HG03280 (cell line): ENCODE measurements around the gene TAMALIN.

Source experiments
- ATAC-seq: cut with Tn5 transposase; IDR thresholded peaks from one replicate; pipeline ENCODE4 v1.9.1; 2021; ENCODE audit warnings: mild to moderate bottlenecking, moderate library complexity; ENCODE audit not compliant: unreplicated experiment

Gene TAMALIN

DNA sequence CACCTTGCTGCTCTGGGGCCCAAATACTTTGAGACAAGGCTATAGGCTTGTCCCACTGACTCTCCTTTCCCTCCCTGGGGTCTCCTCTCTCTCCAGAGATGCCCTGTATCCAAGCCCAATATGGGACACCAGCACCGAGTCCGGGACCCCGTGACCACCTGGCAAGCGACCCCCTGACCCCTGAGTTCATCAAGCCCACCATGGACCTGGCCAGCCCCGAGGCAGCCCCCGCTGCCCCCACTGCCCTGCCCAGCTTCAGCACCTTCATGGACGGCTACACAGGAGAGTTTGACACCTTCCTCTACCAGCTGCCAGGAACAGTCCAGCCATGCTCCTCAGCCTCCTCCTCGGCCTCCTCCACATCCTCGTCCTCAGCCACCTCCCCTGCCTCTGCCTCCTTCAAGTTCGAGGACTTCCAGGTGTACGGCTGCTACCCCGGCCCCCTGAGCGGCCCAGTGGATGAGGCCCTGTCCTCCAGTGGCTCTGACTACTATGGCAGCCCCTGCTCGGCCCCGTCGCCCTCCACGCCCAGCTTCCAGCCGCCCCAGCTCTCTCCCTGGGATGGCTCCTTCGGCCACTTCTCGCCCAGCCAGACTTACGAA, 47.6 kb downstream of the TAMALIN start:
- ATAC-seq = no peak

DNA sequence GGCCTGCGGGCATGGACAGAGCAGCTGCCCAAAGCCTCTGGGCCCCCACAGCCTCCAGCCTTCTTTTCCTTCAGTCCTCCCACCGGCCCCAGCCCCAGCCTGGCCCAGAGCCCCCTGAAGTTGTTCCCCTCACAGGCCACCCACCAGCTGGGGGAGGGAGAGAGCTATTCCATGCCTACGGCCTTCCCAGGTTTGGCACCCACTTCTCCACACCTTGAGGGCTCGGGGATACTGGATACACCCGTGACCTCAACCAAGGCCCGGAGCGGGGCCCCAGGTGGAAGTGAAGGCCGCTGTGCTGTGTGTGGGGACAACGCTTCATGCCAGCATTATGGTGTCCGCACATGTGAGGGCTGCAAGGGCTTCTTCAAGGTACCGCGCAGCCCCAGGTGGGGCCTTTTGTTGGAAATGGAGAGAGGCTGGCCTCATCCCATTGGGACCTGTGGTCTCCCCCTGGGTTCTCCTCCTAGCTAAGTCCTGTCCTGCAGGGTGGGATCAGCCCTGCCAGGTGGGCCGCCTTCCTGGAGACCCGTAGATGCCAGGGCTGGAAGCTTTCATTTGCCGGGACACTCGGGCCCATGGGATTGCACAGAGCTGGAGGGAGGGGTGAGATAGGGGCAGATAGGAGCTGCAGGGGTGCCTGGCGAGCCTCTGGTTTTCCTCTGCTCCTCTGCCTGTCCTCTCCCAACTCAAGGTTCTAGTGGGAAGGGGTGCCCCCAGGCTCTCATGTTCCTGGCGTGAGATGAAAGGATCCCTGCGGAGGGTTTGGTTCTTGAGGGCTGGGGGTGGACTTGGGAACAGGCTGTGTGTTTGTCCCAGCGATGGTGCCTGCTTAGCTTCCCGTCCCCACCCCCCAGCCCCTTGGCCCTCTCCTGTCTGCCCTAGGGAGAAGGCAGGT, 48.3 kb downstream of the TAMALIN start:
- no peak for ATAC-seq

DNA sequence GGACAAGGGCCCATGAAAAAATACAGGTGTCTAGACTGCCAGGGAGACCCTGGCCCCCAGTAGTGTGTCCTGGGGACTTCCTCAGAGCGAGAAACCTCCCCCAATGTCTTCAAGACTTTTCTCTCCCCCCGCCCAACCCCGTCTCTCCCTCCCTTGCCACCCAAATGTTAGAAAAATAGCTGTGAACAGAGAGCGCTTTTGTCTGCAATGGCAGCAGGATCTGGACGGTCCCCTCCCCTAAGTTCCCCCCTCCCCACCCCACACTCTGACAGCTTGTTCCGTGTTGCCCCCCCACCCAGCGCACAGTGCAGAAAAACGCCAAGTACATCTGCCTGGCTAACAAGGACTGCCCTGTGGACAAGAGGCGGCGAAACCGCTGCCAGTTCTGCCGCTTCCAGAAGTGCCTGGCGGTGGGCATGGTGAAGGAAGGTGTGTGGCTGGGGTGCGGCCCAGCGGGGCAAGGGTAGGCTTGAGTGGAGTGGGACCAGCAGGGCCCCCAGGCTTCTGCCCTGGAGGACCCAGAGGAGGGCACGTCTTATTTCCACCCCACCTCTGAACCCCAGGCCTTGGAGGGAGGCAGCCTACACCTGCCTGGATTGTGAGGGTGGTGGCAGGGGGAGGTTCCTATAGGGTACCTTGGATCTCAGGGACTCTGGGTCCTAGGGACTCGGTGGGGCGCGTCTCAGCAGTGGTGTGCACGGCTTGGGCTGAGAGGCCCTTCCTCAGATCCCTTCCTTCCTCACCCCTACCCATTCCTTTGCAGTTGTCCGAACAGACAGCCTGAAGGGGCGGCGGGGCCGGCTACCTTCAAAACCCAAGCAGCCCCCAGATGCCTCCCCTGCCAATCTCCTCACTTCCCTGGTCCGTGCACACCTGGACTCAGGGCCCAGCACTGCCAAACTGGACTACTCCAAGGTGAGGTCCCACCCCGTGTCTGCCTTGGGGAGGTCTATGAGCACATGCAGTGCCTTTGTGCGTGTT, 49.3 kb downstream of the TAMALIN start:
- no peak for ATAC-seq

DNA sequence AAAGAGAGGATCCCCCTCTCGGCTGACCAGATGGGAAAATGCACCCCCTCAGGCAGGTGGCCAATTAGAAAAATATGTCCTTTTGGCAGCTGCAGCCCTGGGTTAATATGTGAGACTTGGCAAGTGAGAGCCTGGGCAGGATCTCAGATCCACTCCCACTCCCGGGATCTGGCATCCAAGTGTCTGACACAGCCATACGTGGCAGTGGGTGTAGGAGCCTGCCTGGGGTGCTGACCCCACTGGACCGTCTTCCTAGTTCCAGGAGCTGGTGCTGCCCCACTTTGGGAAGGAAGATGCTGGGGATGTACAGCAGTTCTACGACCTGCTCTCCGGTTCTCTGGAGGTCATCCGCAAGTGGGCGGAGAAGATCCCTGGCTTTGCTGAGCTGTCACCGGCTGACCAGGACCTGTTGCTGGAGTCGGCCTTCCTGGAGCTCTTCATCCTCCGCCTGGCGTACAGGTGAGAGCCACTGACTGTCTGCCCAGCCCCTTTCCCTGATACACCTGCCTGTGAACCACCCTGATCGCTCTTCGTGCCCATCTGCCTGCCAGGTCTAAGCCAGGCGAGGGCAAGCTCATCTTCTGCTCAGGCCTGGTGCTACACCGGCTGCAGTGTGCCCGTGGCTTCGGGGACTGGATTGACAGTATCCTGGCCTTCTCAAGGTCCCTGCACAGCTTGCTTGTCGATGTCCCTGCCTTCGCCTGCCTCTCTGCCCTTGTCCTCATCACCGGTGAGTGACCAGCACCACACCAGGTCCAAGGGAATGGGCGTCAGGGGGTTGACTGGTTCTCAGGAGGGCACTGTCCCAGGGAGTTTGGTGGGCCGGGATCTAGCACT, 50.3 kb downstream of the TAMALIN start:
- ATAC-seq = no peak

DNA sequence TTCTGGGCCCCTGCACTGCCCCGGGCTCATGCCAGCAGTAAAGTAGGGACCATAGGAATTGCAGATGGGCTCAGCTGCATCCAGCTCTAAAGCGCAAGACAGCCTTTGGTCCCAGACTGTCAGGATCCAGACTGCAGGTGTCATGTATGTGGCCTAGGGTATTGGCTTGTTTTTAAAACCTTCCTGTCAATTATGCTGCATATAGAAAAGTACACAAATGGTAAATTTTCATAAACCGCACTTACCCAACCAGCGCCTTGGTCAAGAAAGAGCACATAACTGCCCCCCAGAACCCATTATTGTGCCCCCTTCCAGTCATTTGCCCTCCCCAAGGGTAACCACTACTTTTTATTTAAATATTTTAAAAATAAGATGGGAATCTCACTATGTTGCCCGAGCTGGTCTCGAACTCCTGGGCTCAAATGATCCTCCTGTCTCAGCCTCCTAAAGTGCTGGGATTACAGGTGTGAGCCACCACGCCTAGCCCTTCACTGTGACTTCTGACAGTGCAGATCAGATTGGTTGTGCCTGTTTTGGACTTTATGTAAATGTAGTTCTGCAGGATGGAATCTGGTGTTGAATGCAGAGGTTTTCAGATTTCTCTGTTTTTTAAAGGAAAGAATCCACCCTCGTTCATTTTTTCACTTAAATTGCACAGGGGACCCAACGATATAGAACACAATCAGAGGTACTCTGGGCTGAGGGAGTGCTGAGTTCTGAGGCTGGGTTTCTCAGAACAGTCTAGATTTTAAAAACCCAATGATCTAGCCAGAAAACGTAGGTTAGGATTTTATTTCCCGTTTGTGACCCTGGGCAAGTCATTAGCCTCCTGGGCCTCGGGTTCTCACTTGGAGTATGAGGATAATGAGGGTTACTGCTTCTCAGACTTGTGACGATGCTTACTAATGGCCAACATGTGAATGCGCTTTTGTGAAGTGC, 51.2 kb downstream of the TAMALIN start:
- no peak for ATAC-seq

DNA sequence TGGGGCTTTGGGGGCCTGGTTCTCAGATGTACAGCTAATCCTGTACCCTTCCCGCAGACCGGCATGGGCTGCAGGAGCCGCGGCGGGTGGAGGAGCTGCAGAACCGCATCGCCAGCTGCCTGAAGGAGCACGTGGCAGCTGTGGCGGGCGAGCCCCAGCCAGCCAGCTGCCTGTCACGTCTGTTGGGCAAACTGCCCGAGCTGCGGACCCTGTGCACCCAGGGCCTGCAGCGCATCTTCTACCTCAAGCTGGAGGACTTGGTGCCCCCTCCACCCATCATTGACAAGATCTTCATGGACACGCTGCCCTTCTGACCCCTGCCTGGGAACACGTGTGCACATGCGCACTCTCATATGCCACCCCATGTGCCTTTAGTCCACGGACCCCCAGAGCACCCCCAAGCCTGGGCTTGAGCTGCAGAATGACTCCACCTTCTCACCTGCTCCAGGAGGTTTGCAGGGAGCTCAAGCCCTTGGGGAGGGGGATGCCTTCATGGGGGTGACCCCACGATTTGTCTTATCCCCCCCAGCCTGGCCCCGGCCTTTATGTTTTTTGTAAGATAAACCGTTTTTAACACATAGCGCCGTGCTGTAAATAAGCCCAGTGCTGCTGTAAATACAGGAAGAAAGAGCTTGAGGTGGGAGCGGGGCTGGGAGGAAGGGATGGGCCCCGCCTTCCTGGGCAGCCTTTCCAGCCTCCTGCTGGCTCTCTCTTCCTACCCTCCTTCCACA, 52.0 kb downstream of the TAMALIN start:
- ATAC-seq = no peak

DNA sequence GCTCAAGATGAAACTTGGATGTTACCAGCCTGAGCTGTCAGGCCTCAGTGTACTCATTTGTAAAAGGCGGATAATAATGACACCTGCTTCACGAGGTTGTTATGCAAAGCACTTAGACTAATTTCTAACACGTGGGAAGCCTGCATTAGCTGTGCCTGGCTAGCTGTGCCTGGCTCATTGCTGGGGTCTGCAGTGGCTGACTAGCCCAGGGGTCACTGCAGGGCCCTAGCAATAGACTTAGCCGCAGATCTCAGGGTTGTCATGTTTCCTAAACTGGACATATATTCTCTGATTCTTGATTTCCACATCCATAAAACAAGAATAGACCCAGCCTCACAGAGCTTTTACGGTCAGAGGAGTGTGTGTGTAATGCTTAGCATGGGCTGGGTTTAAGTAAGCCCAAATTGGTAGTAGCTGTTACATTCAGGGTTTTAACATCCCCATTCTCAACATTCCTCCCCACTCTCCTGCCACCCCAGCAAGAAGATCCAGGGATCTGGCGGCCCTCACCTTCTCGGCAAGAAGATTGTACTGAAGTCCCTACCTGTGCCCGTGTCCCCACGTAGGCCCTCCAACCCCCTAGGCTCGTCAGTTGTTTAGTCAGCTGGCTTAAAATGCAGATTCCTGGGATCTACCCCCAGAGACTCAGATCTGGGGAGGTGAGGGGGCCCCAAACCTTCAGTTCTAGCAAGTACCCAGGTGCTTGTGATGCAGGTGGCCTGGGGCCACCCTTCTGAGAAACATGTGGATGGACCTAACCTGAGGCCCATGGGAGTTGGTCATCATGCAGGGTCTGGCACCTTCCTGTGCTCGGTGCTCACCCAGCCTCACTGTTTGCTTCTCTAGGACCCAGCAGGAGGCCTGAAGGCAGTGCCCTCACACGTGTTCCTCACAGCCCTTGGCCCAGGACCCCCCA, 53.1 kb downstream of the TAMALIN start:
- ATAC-seq = no peak

DNA sequence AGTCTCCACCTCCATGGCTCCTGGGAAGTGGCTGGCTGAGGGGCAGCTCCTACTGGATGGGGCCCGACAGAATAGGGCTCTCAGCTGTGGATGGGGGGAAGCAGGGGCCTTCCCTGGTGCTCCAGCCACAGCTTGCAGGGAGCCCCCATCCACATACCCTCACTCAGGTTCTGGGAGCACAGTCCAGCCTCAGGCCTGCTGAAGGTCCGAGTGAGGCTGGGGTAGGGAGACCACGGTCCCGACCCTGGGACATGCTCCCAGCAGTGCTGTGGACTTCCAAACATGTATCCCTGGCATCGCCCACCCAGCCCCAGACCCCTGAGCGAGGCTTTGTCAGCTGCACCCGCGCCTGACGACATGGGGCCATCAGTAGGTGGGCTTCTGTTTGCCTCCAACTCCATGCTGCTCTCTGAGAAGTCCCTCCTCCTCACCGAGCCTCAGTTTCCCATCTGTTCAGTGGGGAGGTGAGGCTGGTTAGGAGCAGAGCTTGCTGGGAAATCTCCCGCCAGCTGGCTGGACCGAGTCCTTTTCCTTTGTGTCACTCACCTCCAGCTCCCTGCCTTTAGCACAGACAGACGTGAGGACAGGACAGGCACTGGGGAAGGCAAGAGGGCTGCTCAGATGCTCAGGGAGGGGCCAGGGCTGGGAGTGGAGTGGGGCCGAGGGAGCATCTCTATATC, 53.9 kb downstream of the TAMALIN start:
- no peak for ATAC-seq

DNA sequence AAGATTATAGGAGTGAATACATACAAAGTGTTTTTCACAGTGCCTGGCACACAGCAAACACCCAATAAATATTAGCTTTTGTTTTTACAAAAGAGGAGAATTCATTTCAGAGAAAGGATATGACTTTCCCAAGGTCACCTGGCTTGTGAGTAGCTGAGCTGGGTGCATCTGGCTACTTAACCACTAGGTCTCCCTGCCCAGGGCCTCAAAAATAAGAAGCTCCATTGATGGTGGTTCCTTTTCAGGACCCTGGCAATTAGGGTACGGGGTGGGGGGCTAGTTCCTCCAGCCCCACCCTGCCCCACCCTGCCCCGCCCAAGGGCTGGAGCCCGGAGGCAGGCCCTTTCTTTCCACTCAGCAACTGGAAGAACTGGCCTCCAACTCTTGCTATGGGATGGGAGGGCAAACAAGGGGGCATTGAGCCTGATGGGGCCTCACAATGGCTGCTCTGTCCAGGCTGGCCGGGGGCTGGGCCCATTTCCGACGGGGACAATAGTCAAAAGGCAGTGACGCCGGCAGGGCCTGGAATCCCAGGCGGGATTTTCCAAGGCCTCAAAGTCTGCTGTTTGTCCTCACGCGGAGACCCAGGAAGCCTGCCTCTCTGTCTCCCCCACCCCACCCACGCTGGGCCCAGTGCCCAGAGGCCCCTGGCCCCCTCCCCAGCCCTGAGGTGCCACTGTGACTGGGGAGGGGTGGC, 54.9 kb downstream of the TAMALIN start:
- ATAC-seq = no peak

DNA sequence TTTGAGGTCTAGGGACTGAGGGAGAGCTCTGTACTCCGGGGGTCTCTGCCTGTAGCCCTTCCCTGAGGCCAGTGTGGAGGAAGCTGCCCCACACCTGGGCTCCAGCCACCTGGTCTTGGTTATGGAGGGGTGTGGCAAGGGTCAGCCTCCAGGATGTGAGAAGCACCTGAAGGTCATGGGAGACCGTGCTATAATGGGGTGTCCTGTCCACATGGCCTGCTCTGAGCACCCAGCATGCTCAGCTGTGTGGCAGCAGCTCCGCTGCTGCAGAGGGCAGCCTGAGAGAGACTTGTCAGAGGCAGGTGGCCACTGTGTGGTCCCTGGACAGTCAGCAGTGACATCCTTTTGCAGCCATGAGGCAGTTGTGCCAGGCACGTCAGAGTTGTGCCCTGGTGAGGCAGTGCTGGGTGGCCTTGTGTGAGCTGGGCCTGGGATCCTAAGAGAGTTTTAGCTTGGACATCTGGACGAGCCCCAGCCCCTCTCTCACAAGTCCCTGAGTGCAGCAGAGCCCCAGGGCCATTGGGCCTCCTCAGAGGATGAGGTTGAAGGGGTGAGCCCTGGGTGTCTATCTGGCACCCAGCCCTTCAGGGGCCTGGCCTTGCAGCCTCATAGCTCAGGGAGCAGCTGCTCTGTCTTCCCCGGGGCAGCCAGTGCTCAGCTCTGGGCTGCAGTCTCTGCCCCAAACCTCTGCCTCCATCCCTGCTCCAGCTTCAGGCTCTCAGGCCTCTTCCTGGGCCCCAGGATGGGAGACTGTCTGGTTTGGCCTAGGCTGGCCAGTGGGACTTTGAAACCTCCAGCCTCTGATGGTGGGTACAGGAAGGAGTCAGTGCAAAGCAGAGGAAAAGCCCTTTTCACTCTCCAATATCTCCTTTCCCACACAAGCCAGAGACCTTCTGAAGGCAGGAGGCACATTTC, 55.7 kb downstream of the TAMALIN start:
- no peak for ATAC-seq

DNA sequence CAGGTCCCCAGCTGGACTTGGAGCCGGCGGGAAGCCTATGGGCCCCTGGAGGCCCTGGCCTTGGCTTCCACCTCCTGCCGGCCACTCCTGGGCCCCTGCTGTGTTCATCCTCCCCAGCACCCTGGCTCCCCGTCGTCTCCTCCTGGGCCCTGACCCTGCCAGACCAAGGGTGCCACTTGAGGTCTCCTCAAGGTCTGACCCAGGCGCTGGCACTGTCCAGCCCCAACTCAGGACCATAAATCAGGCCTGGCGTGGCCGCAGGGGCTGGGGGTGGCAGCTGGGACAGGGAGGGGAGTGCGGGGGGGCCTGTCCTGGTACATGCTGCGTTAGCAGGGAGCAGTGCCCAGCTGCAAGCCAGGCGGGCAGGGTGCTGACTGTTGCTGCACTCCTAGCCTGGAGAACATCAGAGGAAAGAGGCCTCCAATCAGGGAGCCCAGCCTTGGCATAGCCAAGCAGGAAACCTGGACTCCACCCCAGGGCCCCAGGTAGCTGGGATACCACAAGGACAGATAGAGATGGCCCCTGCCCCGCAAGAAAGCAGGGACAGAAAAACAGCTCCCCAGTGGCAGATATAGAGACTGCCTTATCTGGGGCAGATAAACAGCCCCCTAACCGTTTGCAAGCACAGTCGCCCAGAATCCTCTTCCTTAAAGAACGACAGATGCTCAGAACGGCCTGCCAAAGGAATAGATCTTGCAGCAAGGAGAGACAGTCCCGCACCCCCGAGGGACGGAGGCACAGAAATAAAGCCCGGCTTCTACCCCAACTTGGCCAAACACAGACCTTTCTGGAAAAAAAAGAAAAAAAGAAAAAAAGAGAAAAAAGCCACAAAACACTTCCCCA, 56.6 kb downstream of the TAMALIN start:
- ATAC-seq = no peak

DNA sequence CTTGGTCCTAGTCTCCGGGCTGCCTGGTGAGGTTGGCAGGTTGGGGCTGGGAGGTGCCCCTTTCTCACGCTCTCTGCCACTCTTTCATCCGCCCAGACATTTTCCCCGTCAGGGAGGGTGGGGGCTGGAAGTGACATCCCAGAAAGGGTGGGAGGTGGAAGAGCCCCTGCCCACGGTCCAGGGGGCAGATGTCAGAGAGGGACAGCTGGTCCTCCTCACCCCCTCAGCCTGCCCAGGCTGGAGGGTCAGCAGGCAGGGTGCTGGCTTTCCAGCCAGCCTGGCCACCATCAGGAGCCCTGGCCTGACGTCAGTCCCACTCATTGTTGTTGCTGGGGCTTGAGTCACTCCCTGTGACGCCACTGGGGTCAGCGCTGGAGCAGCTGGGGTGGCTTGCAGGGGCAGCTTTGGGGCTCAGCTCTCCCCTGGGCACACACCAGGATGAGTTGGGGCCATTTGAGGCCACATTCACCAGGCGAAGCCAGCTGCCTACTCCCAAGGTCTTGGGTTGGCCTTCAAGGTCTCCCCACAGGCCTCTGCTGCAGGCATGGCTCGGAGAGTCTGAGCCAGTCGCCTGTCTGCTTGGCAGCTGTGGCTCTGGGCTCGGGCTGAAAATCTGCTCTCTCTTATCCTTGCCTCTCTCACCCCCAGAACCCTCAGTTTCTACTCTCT, 57.4 kb downstream of the TAMALIN start:
- no peak for ATAC-seq
